ENCODE data around the gene ANKS6.

GRCh38 chr9:98772364-98773155, 23.8 kb downstream of the ANKS6 start:
- no peak for TF ChIP-seq POLR2A (IDR thresholded peaks at IDR 0.05; ENCODE audit: low read depth, low read length)
- TF ChIP-seq CTCF (conservative IDR thresholded peaks at IDR 0.05; ENCODE audit: low read depth, low read length) = no peak
- TF ChIP-seq RAD21 (IDR thresholded peaks at IDR 0.05; ENCODE audit: low read length) = no peak
- TF ChIP-seq CEBPB (IDR thresholded peaks at IDR 0.05; ENCODE audit: low read depth, low read length) = no peak

Measured in IMR-90 (cell line).